Skeletal muscle satellite cell (primary cell): Measurements from ENCODE around the gene TMEM30A. TPM values are rescaled to one million over a fixed set of nuclear protein-coding genes. Genes with fewer than 3 reads are reported as not detected.

Experiments
- H3K27me3 ChIP-seq: 2 replicates; pipeline ENCODE4 v1.7.0; 2013; ENCODE audit warnings: low read length; ENCODE audit not compliant: control insufficient read depth, insufficient read depth
- H3K36me3 ChIP-seq: 2 replicates; pipeline ENCODE4 v1.7.0; 2013; ENCODE audit warnings: mild to moderate bottlenecking, control low read depth, low read length; ENCODE audit not compliant: insufficient read depth
- H3K4me1 ChIP-seq: 2 replicates; pipeline ENCODE4 v1.7.0; 2013; ENCODE audit warnings: low read length; ENCODE audit not compliant: control insufficient read depth, insufficient read depth
- H3K4me2 ChIP-seq: 2 replicates; pipeline ENCODE4 v1.7.0; 2013; ENCODE audit warnings: mild to moderate bottlenecking, low read length
- H3K4me3 ChIP-seq: 2 replicates; pipeline ENCODE4 v1.7.0; 2013; ENCODE audit warnings: low read length
- H3K9ac ChIP-seq: 2 replicates; pipeline ENCODE4 v1.7.0; 2013; ENCODE audit warnings: mild to moderate bottlenecking, low read depth, low read length, moderate library complexity
- H3K9me3 ChIP-seq: replicated peaks from 2 replicates; pipeline ENCODE4 v1.7.0; 2013; ENCODE audit warnings: mild to moderate bottlenecking, control low read depth, low read length
- total RNA-seq: library from RNA; depleted of rRNA; stranded (reverse); fragments of >200 nt; gene quantifications from 2 replicates; pipeline ENCODE4 v1.2.3, GENCODE V29; 2012; rRNA removed

TMEM30A gene
- 108 and 116 TPM in 2 replicates for total RNA-seq

- Histone ChIP-seq H3K36me3 (no peaks in the 10 kb centered on the region), H3K9me3 (no peaks in the 10 kb centered on the region), H3K4me1 (peaks cover 21% of the 10 kb centered on the region), H3K4me2 (peak within 1 kb of the TSS; percentile 92), H3K4me3 (peak within 1 kb of the TSS; percentile 96), H3K27me3 (no peaks in the 10 kb centered on the region), H3K9ac (peak within 1 kb of the TSS; percentile 96)
These were observed at the start of gene TMEM30A for GRCh38 chr6:75284632-75285282. Gene TMEM30A (minus strand): TSS chr6:75284792. CDS start chr6:75284638, 154 bp downstream.

GRCh38 chr6:75333676-75334200 is 49.1 kb upstream of the TMEM30A start:
- no peak overlapping the region for H3K9ac ChIP-seq
- no peak overlapping the region for H3K4me2 ChIP-seq
- no peaks in the 10 kb centered on the region for H3K9me3 ChIP-seq
- H3K4me3 ChIP-seq, result no peak overlapping the region
- H3K4me1 ChIP-seq, result no peaks in the 10 kb centered on the region
- no peaks in the 10 kb centered on the region for H3K36me3 ChIP-seq
- no peaks in the 10 kb centered on the region for H3K27me3 ChIP-seq

- Histone ChIP-seq H3K36me3 (no peaks in the 10 kb centered on the region), H3K27me3 (no peaks in the 10 kb centered on the region), H3K9me3 (no peaks in the 10 kb centered on the region), H3K4me1 (no peaks in the 10 kb centered on the region), H3K4me2 (no peak overlapping the region), H3K9ac (no peak overlapping the region), H3K4me3 (no peak overlapping the region)
These were observed 46.6 kb upstream of the TMEM30A start for GRCh38 chr6:75331151-75331550.

GRCh38 chr6:75329703-75330102 is 45.1 kb upstream of the TMEM30A start:
- H3K4me2 ChIP-seq, result no peak overlapping the region
- H3K27me3 ChIP-seq, result no peaks in the 10 kb centered on the region
- no peaks in the 10 kb centered on the region for H3K9me3 ChIP-seq
- H3K36me3 ChIP-seq, result no peaks in the 10 kb centered on the region
- H3K9ac ChIP-seq, result no peak overlapping the region
- H3K4me3 ChIP-seq, result no peak overlapping the region
- no peaks in the 10 kb centered on the region for H3K4me1 ChIP-seq

- Histone ChIP-seq H3K27me3 (no peaks in the 10 kb centered on the region), H3K9ac (no peak overlapping the region), H3K4me3 (no peak overlapping the region), H3K4me2 (no peak overlapping the region), H3K9me3 (no peaks in the 10 kb centered on the region), H3K4me1 (no peaks in the 10 kb centered on the region), H3K36me3 (no peaks in the 10 kb centered on the region)
These were observed 43.2 kb upstream of the TMEM30A start for GRCh38 chr6:75327807-75328206.

- Histone ChIP-seq H3K9me3 (no peaks in the 10 kb centered on the region), H3K36me3 (no peaks in the 10 kb centered on the region), H3K4me1 (no peaks in the 10 kb centered on the region), H3K4me3 (no peak overlapping the region), H3K4me2 (no peak overlapping the region), H3K9ac (no peak overlapping the region), H3K27me3 (no peaks in the 10 kb centered on the region)
These were observed 42.1 kb upstream of the TMEM30A start for GRCh38 chr6:75326557-75327258.

- Histone ChIP-seq H3K36me3 (no peaks in the 10 kb centered on the region), H3K4me3 (no peak overlapping the region), H3K4me2 (no peak overlapping the region), H3K9me3 (no peaks in the 10 kb centered on the region), H3K4me1 (no peaks in the 10 kb centered on the region), H3K27me3 (peaks cover 11% of the 10 kb centered on the region), H3K9ac (no peak overlapping the region)
These were observed 34.3 kb upstream of the TMEM30A start for GRCh38 chr6:75318900-75319299.

- Histone ChIP-seq H3K4me3 (no peak overlapping the region), H3K4me1 (no peaks in the 10 kb centered on the region), H3K27me3 (peaks cover 22% of the 10 kb centered on the region), H3K36me3 (no peaks in the 10 kb centered on the region), H3K9me3 (no peaks in the 10 kb centered on the region), H3K9ac (no peak overlapping the region), H3K4me2 (peak overlapping the region; percentile 16)
These were observed 33.1 kb upstream of the TMEM30A start for GRCh38 chr6:75317503-75318206.

- H3K4me3 ChIP-seq, result no peak overlapping the region
- H3K27me3 ChIP-seq, result peaks cover 27% of the 10 kb centered on the region
- no peaks in the 10 kb centered on the region for H3K36me3 ChIP-seq
- H3K9me3 ChIP-seq, result no peaks in the 10 kb centered on the region
- H3K4me2 ChIP-seq, result no peak overlapping the region
- no peaks in the 10 kb centered on the region for H3K4me1 ChIP-seq
- H3K9ac ChIP-seq, result no peak overlapping the region
These were observed 31.4 kb upstream of the TMEM30A start for GRCh38 chr6:75315978-75316377.

GRCh38 chr6:75308250-75308988 is 23.8 kb upstream of the TMEM30A start:
- Histone ChIP-seq H3K9ac (no peak overlapping the region), H3K9me3 (no peaks in the 10 kb centered on the region), H3K27me3 (peaks cover 12% of the 10 kb centered on the region), H3K4me3 (no peak overlapping the region), H3K36me3 (no peaks in the 10 kb centered on the region), H3K4me1 (no peaks in the 10 kb centered on the region), H3K4me2 (no peak overlapping the region)
